ENCODE data around the gene MAPKAP1.

The MAPKAP1 gene

DNA sequence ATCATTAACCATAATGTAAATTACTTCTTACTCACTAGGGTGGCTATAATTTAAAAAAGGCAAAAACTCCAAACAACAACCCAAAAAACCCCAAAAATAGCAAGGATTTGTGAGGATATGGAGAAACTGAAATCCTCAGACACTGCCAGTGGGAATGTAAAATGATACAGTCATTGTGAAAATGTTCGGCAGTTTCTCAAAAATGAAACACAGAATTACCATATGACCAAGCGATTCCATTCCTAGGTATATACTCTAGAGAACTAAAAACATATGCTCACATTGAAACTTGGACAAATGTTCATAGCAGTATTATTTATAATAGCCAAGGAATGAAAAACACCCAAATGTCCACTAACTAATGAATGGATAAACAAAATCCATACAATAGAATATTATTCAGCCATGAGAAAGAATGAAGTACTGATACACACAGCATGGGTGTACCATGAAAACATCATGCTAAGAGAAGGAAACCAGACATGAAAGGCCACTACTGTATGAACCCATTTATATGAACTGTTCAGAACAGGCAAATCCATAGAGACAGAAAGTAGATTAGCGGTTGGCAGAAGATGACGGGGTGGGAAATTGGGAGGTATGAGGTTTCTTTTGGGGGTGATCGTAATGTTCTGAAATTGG is 119.1 kb downstream of the MAPKAP1 start:
- peaks cover 14% of the 10 kb centered on the region for H3K79me2 ChIP-seq
- no peak overlapping the region for H3K4me2 ChIP-seq (ENCODE audit: low read length)
- no peak overlapping the region for H3K27ac ChIP-seq
- no peak overlapping the region for H3K9ac ChIP-seq
- H3K9me3 ChIP-seq (ENCODE audit: control insufficient read depth, low read length) = no peaks in the 10 kb centered on the region
- TF ChIP-seq, protein P1, sequence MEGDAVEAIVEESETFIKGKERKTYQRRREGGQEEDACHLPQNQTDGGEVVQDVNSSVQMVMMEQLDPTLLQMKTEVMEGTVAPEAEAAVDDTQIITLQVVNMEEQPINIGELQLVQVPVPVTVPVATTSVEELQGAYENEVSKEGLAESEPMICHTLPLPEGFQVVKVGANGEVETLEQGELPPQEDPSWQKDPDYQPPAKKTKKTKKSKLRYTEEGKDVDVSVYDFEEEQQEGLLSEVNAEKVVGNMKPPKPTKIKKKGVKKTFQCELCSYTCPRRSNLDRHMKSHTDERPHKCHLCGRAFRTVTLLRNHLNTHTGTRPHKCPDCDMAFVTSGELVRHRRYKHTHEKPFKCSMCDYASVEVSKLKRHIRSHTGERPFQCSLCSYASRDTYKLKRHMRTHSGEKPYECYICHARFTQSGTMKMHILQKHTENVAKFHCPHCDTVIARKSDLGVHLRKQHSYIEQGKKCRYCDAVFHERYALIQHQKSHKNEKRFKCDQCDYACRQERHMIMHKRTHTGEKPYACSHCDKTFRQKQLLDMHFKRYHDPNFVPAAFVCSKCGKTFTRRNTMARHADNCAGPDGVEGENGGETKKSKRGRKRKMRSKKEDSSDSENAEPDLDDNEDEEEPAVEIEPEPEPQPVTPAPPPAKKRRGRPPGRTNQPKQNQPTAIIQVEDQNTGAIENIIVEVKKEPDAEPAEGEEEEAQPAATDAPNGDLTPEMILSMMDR (IDR thresholded peaks at IDR 0.05) = no peak
- H3K36me3 ChIP-seq (ENCODE audit: control insufficient read depth, insufficient read depth, low read length) = no peaks in the 10 kb centered on the region
- H3K4me3 ChIP-seq (ENCODE audit: low read depth, low read length) = no peak overlapping the region
- H3K4me1 ChIP-seq = no peaks in the 10 kb centered on the region
- H3K27me3 ChIP-seq (ENCODE audit: control insufficient read depth, insufficient read depth, low read length) = no peaks in the 10 kb centered on the region
- no peak overlapping the region for H2AFZ ChIP-seq

- H3K79me2 ChIP-seq = peaks cover 12% of the 10 kb centered on the region
- no peak overlapping the region for H3K27ac ChIP-seq
Measured at GRCh38 chr9:125586172-125586511, 120.9 kb downstream of the MAPKAP1 start.

GRCh38 chr9:125585503-125586171 is 121.4 kb downstream of the MAPKAP1 start:
- Histone ChIP-seq H3K4me1 (no peaks in the 10 kb centered on the region), H3K9ac (no peak overlapping the region), H2AFZ (no peak overlapping the region), H3K27me3 (ENCODE audit: control insufficient read depth, insufficient read depth, low read length) (no peaks in the 10 kb centered on the region), H3K9me3 (ENCODE audit: control insufficient read depth, low read length) (no peaks in the 10 kb centered on the region), H3K27ac (no peak overlapping the region), H3K4me2 (ENCODE audit: low read length) (no peak overlapping the region), H3K79me2 (peaks cover 12% of the 10 kb centered on the region), H3K36me3 (ENCODE audit: control insufficient read depth, insufficient read depth, low read length) (no peaks in the 10 kb centered on the region), H3K4me3 (ENCODE audit: low read depth, low read length) (no peak overlapping the region)
- TF ChIP-seq, protein P1 (IDR thresholded peaks at IDR 0.05) = no peak

More at GRCh38 chr9:125586172-125586511, 120.9 kb downstream of the MAPKAP1 start:
- no peak overlapping the region for H3K4me3 ChIP-seq (ENCODE audit: low read depth, low read length)
- no peak overlapping the region for H2AFZ ChIP-seq
- H3K36me3 ChIP-seq (ENCODE audit: control insufficient read depth, insufficient read depth, low read length) = no peaks in the 10 kb centered on the region
- no peaks in the 10 kb centered on the region for H3K9me3 ChIP-seq (ENCODE audit: control insufficient read depth, low read length)
- no peaks in the 10 kb centered on the region for H3K27me3 ChIP-seq (ENCODE audit: control insufficient read depth, insufficient read depth, low read length)
- no peaks in the 10 kb centered on the region for H3K4me1 ChIP-seq
- H3K9ac ChIP-seq = no peak overlapping the region
- TF ChIP-seq, protein P1 (IDR thresholded peaks at IDR 0.05) = no peak
- H3K4me2 ChIP-seq (ENCODE audit: low read length) = no peak overlapping the region

GRCh38 chr9:125580701-125581286 is 126.2 kb downstream of the MAPKAP1 start:
- Histone ChIP-seq H3K27ac (no peak overlapping the region), H3K4me2 (ENCODE audit: low read length) (no peak overlapping the region), H3K4me1 (no peaks in the 10 kb centered on the region), H3K79me2 (no peaks in the 10 kb centered on the region), H3K27me3 (ENCODE audit: control insufficient read depth, insufficient read depth, low read length) (no peaks in the 10 kb centered on the region), H2AFZ (no peak overlapping the region), H3K36me3 (ENCODE audit: control insufficient read depth, insufficient read depth, low read length) (no peaks in the 10 kb centered on the region), H3K9ac (no peak overlapping the region), H3K4me3 (ENCODE audit: low read depth, low read length) (no peak overlapping the region), H3K9me3 (ENCODE audit: control insufficient read depth, low read length) (no peaks in the 10 kb centered on the region)
- TF ChIP-seq, protein P1 (IDR thresholded peaks at IDR 0.05) = no peak

Data from parathyroid adenoma (tissue), 2 donors.